SK-N-SH (cell line): ENCODE data around the gene RAB1B. TPM values are rescaled to one million over a fixed set of nuclear protein-coding genes. Genes with fewer than 3 reads are reported as not detected.

Source experiments
- CTCF ChIA-PET: fragments of 300-600, 350-600 bp; formaldehyde crosslinking; extraction: SDS; loops from one replicate; lab custom pipeline; 2021; lab: Yijun Ruan, JAX
- POLR2A ChIA-PET: fragments of 350-600 bp; sonication (Branson Sonifier 250); formaldehyde crosslinking; extraction: SDS; loops from one replicate; lab custom pipeline; 2020; ENCODE audit warnings: antibody characterized with exemption, inconsistent platforms; lab: Yijun Ruan, JAX
- DNase-seq: peaks from one replicate; pipeline ENCODE4 v3.0.0; 2012
- H2AFZ ChIP-seq: fragments of 200-600 bp; sonication (generic); 2 replicates; pipeline ENCODE4 v1.8.1; 2016; ENCODE audit warnings: antibody characterized with exemption, mild to moderate bottlenecking, low read depth
- H3F3A ChIP-seq: fragments of 200-600 bp; sonication (generic); replicated peaks from 2 replicates; pipeline ENCODE3; 2016; ENCODE audit warnings: antibody characterized with exemption, mild to moderate bottlenecking; ENCODE audit not compliant: insufficient read depth
- H3K27ac ChIP-seq, 2 experiments: fragments of 200-500 bp in 1 of 2; fragments of 200-600 bp in 1 of 2; sonication (Bioruptor generic) in 1 of 2; sonication (generic), shearing (Covaris generic) in 1 of 2; 2 replicates each; pipeline versions ENCODE4 v1.5.1 to v1.6.1; 2014 to 2016; ENCODE audit warnings: low read depth in 2 of 2, inconsistent platforms in 1 of 2, low read length in 1 of 2, mild to moderate bottlenecking in 1 of 2, mixed read lengths in 1 of 2
- H3K27me3 ChIP-seq: fragments of 200-600 bp; sonication (generic), shearing (Covaris generic); 2 replicates; pipeline ENCODE4 v1.6.1; 2016; ENCODE audit warnings: mixed run types; ENCODE audit not compliant: insufficient read depth
- H3K36me3 ChIP-seq, 2 experiments: fragments of 200-500 bp in 1 of 2; fragments of 200-600 bp in 1 of 2; sonication (Bioruptor generic) in 1 of 2; sonication (generic) in 1 of 2; replicated peaks in 1 of 2; 2 replicates each; pipeline versions ENCODE3 to v1.5.1; 2014 to 2016; ENCODE audit warnings: low read length in 1 of 2, mild to moderate bottlenecking in 1 of 2; ENCODE audit not compliant: insufficient read depth in 2 of 2, control insufficient read depth in 1 of 2
- H3K4me1 ChIP-seq, 2 experiments: fragments of 200-500 bp in 1 of 2; fragments of 200-600 bp in 1 of 2; sonication (Bioruptor generic) in 1 of 2; sonication (generic), shearing (Covaris generic) in 1 of 2; 2 replicates each; pipeline versions ENCODE4 v1.5.1 to v1.6.1; 2014 to 2016; ENCODE audit warnings: low read depth in 1 of 2, low read length in 1 of 2, mixed run types in 1 of 2; ENCODE audit not compliant: insufficient read depth in 2 of 2, control insufficient read depth in 1 of 2
- H3K4me2 ChIP-seq: fragments of 200-600 bp; sonication (generic), shearing (Covaris generic); 2 replicates; pipeline ENCODE4 v1.6.1; 2017; ENCODE audit warnings: mixed run types
- H3K4me3 ChIP-seq, 2 experiments: fragments of 200-500 bp in 1 of 2; fragments of 200-600 bp in 1 of 2; sonication (Bioruptor generic) in 1 of 2; sonication (generic), shearing (Covaris generic) in 1 of 2; 2 replicates each; pipeline versions ENCODE4 v1.5.1 to v1.8.1; 2014 to 2016; ENCODE audit warnings: low read depth in 2 of 2, inconsistent platforms in 1 of 2, low read length in 1 of 2, mild to moderate bottlenecking in 1 of 2, mixed read lengths in 1 of 2, moderate library complexity in 1 of 2
- H3K79me2 ChIP-seq: fragments of 200-600 bp; sonication (generic); 2 replicates; pipeline ENCODE4 v1.8.1; 2017; ENCODE audit warnings: mild to moderate bottlenecking; ENCODE audit not compliant: insufficient read depth
- H3K9ac ChIP-seq: fragments of 200-600 bp; sonication (generic); 2 replicates; pipeline ENCODE4 v1.6.1; 2017; ENCODE audit warnings: mixed run types
- H3K9me2 ChIP-seq: fragments of 200-600 bp; sonication (generic); 2 replicates; pipeline ENCODE4 v1.6.1; 2017; ENCODE audit warnings: mixed run types
- H3K9me3 ChIP-seq: fragments of 200-600 bp; sonication (generic); 2 replicates; pipeline ENCODE4 v1.6.1; 2017; ENCODE audit warnings: mixed run types, mild to moderate bottlenecking, moderate library complexity
- H4K20me1 ChIP-seq: fragments of 200-600 bp; sonication (generic); 2 replicates; pipeline ENCODE4 v1.6.1; 2017; ENCODE audit warnings: mild to moderate bottlenecking, mixed run types; ENCODE audit not compliant: insufficient read depth
- EP300 ChIP-seq, 2 experiments: IDR thresholded peaks; 2 replicates each; pipeline versions ENCODE4 v1.4.0 to v1.6.1; 2012; ENCODE audit warnings: borderline replicate concordance in 1 of 2, low read depth in 1 of 2, low read length in 1 of 2
- EZH2phosphoT487 ChIP-seq: fragments of 200-600 bp; sonication (generic); IDR thresholded peaks from 2 replicates; pipeline ENCODE4 v1.6.1; 2017; ENCODE audit warnings: low read depth, mixed run types, mild to moderate bottlenecking, antibody characterized with exemption, moderate library complexity, borderline replicate concordance
- GATA2 ChIP-seq: sonication (generic); formaldehyde crosslinking; IDR thresholded peaks from 2 replicates; pipeline ENCODE4 v1.5.0; 2020; ENCODE audit warnings: mild to moderate bottlenecking, missing genetic modification reagents
- JUND ChIP-seq: IDR thresholded peaks from 2 replicates; pipeline ENCODE4 v1.4.0; 2012
- MXI1 ChIP-seq: IDR thresholded peaks from 2 replicates; pipeline ENCODE4 v1.6.1; 2012; ENCODE audit warnings: mild to moderate bottlenecking, low read depth, low read length, improper control_type of control experiment
- SIN3A ChIP-seq: IDR thresholded peaks from 2 replicates; pipeline ENCODE4 v1.6.1; 2012; ENCODE audit warnings: low read depth, mild to moderate bottlenecking, low read length, moderate library complexity, borderline replicate concordance
- SMC3 ChIP-seq: IDR thresholded peaks from 2 replicates; pipeline ENCODE4 v1.6.1; 2012; ENCODE audit warnings: low read depth, low read length, improper control_type of control experiment
- TAF1 ChIP-seq: IDR thresholded peaks from 2 replicates; pipeline ENCODE4 v1.6.1; 2012; ENCODE audit warnings: low read depth, mild to moderate bottlenecking, low read length, moderate library complexity, borderline replicate concordance
- TCF12 ChIP-seq: IDR thresholded peaks from 2 replicates; pipeline ENCODE4 v1.4.0; 2012
- TEAD4 ChIP-seq: IDR thresholded peaks from 2 replicates; pipeline ENCODE4 v1.4.0; 2012; ENCODE audit warnings: mild to moderate bottlenecking, borderline replicate concordance; ENCODE audit not compliant: insufficient read depth
- WGBS: methylation state at CpG from one replicate; pipeline ENCODE4 v1.1.6; 2017; ENCODE audit warnings: low lambda C conversion rate; 5-methylcytosine and 5-hydroxymethylcytosine counted together
- polyA plus RNA-seq, 3 experiments: library from polyadenylated mRNA; depleted of rRNA; stranded (reverse); fragments of >200 nt; gene quantifications; 2 replicates each; pipeline ENCODE4 v1.2.3, GENCODE V29; 2012
- TF ChIP-seq, protein P1 (sequence below): IDR thresholded peaks from 2 replicates; pipeline ENCODE4 v1.6.1; 2012; ENCODE audit warnings: mild to moderate bottlenecking, low read depth, low read length, moderate library complexity
- TF ChIP-seq, protein P2 (sequence below): IDR thresholded peaks from 2 replicates; pipeline ENCODE4 v1.4.0; 2012; ENCODE audit warnings: low read depth, borderline replicate concordance
- TF ChIP-seq, protein P3 (sequence below): fragments of 200-600 bp; sonication (generic); IDR thresholded peaks from 2 replicates; pipeline ENCODE4 v1.6.1; 2017; ENCODE audit warnings: antibody characterized with exemption, mild to moderate bottlenecking, moderate library complexity
- TF ChIP-seq, protein P4 (sequence below): fragments of 150-350 bp; IDR thresholded peaks from 2 replicates; pipeline ENCODE4 v1.6.1; 2016; ENCODE audit warnings: mild to moderate bottlenecking, low read depth, low read length
- TF ChIP-seq, protein P5 (sequence below): IDR thresholded peaks from 2 replicates; pipeline ENCODE4 v1.4.0; 2012; ENCODE audit warnings: low read depth, borderline replicate concordance
- TF ChIP-seq, protein P6 (sequence below): IDR thresholded peaks from 2 replicates; pipeline ENCODE4 v1.4.0; 2012; ENCODE audit warnings: low read depth

The RAB1B gene
- polyA plus RNA-seq, 1 of the 3 experiments (the other 2 are of a cell fraction): 208 TPM

DNA sequence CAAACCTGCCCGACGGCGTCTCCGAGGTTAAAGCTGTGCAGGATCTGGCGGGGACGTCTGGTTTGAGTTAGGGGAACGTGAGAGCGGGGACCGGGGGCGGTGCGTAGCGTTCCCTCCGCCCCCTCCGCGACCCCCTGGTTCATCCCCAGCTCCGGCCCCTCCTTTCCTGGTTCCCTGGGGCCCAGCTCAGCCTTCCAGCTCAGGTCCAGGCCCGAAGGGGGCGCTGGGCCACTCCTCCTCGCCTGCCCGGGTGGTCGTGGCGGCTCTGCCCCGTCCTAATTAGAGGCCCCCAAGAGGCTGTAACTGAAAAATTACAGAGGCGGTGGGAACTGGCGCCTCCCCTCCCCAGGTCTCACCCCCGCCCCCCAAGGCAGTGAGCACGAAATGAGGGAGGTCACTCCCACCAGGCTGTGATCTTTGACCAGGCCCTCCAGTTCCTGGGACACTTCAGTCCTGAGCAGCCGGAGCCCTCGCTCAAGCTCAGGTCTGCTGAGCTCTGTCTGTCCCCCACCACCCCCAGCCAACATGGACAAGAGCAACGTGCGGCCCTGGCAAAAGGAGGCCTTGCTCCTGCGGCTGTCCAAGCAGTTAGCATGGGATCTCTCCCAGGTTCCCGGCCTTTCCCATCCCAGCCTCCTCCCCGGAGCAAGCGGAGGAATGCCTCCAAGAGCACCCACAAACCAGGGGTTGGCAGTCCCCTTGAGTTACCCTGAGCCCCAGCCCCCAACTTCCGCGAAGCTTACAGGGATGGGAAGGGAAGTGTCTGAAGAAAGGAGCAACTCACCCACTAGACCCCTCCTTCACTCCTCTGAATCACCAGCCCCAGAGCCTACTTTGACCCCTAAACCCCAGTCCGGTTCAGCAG is 45.1 kb downstream of the RAB1B start (continued):
- TF ChIP-seq SIN3A: no peak
- TF ChIP-seq TCF12: no peak
- TF ChIP-seq GATA2 (CRISPR knock-in tag): no peak

DNA sequence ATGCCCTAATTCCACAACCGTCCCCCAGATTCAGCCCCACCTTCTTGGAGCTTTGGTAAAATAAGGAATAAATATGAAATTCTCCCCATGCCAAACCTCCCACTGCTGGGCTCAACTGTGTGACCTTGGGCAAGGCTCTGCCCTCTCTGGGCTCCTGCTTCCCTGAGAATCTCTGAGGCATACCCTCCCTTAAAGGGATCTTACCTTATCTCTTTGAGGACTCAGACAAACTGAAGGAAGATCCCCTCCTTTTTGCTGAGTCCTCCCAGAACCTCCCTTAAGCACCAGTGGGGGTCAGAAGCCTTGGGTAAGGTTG is 45.7 kb downstream of the RAB1B start:
- no peak overlapping the region for H2AFZ ChIP-seq
- peak overlapping the region; percentile 94 to 100; a peak in 3 of 4 replicates for H3K27ac ChIP-seq
- H3K9ac ChIP-seq: no peak overlapping the region; the same call in 1 of the 2 replicates
- no peak for DNase-seq
- H4K20me1 ChIP-seq: no peaks in the 10 kb centered on the region
- H3F3A ChIP-seq: peaks cover 15% of the 10 kb centered on the region
- H3K36me3 ChIP-seq: no peaks in the 10 kb centered on the region
- no peak for TF ChIP-seq GATA2 (CRISPR knock-in tag)
- TF ChIP-seq SIN3A: no peak
- TF ChIP-seq MXI1: no peak
- no peak for TF ChIP-seq SMC3
- TF ChIP-seq, protein P1, sequence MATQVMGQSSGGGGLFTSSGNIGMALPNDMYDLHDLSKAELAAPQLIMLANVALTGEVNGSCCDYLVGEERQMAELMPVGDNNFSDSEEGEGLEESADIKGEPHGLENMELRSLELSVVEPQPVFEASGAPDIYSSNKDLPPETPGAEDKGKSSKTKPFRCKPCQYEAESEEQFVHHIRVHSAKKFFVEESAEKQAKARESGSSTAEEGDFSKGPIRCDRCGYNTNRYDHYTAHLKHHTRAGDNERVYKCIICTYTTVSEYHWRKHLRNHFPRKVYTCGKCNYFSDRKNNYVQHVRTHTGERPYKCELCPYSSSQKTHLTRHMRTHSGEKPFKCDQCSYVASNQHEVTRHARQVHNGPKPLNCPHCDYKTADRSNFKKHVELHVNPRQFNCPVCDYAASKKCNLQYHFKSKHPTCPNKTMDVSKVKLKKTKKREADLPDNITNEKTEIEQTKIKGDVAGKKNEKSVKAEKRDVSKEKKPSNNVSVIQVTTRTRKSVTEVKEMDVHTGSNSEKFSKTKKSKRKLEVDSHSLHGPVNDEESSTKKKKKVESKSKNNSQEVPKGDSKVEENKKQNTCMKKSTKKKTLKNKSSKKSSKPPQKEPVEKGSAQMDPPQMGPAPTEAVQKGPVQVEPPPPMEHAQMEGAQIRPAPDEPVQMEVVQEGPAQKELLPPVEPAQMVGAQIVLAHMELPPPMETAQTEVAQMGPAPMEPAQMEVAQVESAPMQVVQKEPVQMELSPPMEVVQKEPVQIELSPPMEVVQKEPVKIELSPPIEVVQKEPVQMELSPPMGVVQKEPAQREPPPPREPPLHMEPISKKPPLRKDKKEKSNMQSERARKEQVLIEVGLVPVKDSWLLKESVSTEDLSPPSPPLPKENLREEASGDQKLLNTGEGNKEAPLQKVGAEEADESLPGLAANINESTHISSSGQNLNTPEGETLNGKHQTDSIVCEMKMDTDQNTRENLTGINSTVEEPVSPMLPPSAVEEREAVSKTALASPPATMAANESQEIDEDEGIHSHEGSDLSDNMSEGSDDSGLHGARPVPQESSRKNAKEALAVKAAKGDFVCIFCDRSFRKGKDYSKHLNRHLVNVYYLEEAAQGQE: no peak
- no peak for TF ChIP-seq EZH2phosphoT487
- no peak for TF ChIP-seq EP300 (IDR thresholded peaks at IDR 0.05; ENCODE audit: borderline replicate concordance in 1 of 2, low read depth in 1 of 2, low read length in 1 of 2)
- TF ChIP-seq, protein P2, sequence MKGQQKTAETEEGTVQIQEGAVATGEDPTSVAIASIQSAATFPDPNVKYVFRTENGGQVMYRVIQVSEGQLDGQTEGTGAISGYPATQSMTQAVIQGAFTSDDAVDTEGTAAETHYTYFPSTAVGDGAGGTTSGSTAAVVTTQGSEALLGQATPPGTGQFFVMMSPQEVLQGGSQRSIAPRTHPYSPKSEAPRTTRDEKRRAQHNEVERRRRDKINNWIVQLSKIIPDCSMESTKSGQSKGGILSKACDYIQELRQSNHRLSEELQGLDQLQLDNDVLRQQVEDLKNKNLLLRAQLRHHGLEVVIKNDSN: no peak
- TF ChIP-seq JUND: no peak
- TF ChIP-seq, protein P3, sequence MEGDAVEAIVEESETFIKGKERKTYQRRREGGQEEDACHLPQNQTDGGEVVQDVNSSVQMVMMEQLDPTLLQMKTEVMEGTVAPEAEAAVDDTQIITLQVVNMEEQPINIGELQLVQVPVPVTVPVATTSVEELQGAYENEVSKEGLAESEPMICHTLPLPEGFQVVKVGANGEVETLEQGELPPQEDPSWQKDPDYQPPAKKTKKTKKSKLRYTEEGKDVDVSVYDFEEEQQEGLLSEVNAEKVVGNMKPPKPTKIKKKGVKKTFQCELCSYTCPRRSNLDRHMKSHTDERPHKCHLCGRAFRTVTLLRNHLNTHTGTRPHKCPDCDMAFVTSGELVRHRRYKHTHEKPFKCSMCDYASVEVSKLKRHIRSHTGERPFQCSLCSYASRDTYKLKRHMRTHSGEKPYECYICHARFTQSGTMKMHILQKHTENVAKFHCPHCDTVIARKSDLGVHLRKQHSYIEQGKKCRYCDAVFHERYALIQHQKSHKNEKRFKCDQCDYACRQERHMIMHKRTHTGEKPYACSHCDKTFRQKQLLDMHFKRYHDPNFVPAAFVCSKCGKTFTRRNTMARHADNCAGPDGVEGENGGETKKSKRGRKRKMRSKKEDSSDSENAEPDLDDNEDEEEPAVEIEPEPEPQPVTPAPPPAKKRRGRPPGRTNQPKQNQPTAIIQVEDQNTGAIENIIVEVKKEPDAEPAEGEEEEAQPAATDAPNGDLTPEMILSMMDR: no peak
- no peak for TF ChIP-seq TCF12
- TF ChIP-seq TAF1: no peak
- TF ChIP-seq TEAD4: no peak
- TF ChIP-seq, protein P4, sequence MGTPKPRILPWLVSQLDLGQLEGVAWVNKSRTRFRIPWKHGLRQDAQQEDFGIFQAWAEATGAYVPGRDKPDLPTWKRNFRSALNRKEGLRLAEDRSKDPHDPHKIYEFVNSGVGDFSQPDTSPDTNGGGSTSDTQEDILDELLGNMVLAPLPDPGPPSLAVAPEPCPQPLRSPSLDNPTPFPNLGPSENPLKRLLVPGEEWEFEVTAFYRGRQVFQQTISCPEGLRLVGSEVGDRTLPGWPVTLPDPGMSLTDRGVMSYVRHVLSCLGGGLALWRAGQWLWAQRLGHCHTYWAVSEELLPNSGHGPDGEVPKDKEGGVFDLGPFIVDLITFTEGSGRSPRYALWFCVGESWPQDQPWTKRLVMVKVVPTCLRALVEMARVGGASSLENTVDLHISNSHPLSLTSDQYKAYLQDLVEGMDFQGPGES: no peak
- TF ChIP-seq, protein P5, sequence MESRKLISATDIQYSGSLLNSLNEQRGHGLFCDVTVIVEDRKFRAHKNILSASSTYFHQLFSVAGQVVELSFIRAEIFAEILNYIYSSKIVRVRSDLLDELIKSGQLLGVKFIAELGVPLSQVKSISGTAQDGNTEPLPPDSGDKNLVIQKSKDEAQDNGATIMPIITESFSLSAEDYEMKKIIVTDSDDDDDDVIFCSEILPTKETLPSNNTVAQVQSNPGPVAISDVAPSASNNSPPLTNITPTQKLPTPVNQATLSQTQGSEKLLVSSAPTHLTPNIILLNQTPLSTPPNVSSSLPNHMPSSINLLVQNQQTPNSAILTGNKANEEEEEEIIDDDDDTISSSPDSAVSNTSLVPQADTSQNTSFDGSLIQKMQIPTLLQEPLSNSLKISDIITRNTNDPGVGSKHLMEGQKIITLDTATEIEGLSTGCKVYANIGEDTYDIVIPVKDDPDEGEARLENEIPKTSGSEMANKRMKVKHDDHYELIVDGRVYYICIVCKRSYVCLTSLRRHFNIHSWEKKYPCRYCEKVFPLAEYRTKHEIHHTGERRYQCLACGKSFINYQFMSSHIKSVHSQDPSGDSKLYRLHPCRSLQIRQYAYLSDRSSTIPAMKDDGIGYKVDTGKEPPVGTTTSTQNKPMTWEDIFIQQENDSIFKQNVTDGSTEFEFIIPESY: no peak
- TF ChIP-seq, protein P6, sequence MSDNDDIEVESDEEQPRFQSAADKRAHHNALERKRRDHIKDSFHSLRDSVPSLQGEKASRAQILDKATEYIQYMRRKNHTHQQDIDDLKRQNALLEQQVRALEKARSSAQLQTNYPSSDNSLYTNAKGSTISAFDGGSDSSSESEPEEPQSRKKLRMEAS: no peak
- TF ChIP-seq, all 33 proteins: peak for 0
- ChIA-PET CTCF (interaction anchor here (0.7 to 12.4 kb wide), 13 partner anchors 8 to 201 kb away, joined by 3 to 280 read pairs (median 46); partner anchors contain the start of genes B4GAT1, BRMS1, CNIH2 and MRPL11), POLR2A (interaction anchor here (0.6 to 3.1 kb wide), 3 partner anchors 21 to 1002 kb away, joined by 3 to 33 read pairs (median 19); partner anchors contain the start of genes RIN1, TMEM151A and YIF1A)
- Histone ChIP-seq H3K79me2 (no peaks in the 10 kb centered on the region), H3K4me1 (peaks cover 31 to 69% of the 10 kb centered on the region in 2 experiments), H3K9me3 (no peaks in the 10 kb centered on the region), H3K4me2 (peak overlapping the region; percentile 80; the same call in 1 of the 2 replicates), H3K27me3 (no peaks in the 10 kb centered on the region), H3K4me3 (no peak overlapping the region), H3K9me2 (no peaks in the 10 kb centered on the region)
- WGBS: 80% methylated on average over 1 of the region's 1 CpG
